DMS114 treated with DMSO at 0.1 percent for 48 hours (cell line): ENCODE results near the gene OR52N5.

Experiments used
- DNase-seq: peaks from one replicate; lab custom pipeline; 2025; ENCODE audit not compliant: unreplicated experiment; lab: John Stamatoyannopoulos, UW

Gene OR52N5

DNA sequence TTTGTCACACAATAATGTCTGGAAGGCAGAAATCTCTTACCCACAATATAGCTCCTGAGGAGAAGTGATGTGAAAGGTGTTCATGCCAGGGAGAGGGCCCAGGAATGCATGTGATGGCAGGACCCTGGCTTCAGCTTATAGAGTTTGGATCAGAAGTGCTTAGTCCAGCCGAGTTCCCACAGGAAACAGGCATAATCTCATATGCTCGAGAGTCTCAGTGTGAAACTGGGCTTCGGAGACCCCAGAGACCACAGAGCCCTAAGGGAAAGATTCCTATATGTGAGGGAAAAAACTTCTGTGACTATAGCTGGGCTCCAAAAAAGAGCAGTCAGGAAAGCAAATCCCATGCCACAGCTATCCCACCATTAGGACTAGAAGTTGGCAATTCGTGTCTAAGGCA, at the start of gene OR52N5:
OR52N5 (minus strand) TSS at position 101 of the 400 bp plus-strand sequence. CDS start 4,721 bp downstream, outside the sequence.
- no peak for DNase-seq

DNA sequence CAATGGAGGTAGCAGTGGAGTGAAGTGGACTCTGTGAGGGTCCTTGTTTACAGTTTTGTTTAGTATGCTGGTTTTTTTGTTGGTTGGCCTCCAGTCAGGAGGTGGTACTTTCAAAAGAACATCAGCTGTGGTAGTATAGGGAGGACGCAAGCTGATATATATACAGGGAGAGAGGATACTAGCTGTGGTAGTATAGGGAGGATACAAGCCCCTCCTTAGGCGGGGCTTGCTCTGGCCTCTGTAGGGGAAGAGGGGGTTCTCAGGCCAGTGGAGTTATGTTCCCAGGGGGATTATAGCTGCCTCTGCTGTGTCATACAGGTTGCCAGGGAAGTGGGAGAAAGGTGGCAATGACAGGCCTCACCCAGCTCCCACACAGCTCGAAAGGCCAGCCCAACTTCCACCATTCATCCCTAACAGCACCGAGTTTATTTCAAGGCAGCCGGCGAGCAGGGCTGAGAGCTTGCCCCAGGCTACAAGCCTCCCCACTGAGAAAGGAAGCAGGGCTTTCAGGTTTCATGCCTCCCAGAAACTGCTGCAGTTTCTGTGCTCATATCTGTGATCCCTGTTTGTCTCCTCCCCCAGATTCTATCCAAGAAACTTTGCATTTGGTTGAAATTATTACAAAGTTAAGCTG, 48.2 kb upstream of the OR52N5 start:
- no peak for DNase-seq

DNA sequence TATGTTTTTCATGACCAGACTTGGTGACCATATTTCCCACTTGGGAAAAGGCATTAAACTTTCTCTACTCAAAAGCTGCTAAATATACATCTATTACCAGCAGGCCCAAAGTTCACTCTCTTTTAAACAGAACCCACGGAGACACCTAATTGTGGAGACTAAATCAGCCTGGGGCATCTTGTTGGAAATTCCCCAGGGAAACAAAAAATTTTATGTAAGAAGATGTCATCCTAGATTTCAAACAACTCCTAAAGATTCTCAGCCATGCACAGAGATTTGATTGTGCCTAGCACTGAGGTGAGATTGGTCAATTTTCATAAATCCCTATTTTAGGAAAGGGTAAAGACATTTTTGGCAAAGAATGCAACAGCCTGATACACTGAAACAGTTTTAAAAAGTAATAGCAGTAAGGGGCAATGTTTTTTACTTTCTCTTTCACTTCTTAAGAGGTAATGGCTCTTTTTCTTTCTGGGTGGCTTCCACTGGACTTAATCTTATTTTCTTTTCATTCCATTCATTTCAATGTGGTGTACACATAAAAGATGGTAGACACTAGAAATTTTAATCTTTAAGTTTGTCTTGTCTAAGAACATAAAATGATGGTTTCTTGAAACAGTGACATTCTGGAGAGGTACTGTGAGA, 35.2 kb upstream of the OR52N5 start:
- DNase-seq = no peak

DNA sequence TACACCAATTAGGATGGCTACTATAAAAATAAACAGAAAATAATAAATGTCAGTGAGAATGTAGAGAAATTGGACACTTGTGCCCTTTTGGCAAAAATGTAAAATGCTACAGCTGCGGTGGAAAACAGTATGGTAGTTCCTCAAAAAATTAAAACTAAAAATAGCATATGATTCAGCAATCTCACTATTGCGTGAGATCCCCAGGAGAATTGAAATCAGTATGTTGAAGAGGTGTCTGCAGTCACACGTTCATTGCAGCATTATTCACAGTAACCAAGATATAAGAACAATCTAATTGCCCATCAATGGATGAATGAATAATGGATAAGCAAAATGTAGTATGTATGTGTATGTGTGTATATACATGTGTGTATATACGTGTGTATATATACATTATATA, 32.4 kb upstream of the OR52N5 start:
- DNase-seq = no peak

DNA sequence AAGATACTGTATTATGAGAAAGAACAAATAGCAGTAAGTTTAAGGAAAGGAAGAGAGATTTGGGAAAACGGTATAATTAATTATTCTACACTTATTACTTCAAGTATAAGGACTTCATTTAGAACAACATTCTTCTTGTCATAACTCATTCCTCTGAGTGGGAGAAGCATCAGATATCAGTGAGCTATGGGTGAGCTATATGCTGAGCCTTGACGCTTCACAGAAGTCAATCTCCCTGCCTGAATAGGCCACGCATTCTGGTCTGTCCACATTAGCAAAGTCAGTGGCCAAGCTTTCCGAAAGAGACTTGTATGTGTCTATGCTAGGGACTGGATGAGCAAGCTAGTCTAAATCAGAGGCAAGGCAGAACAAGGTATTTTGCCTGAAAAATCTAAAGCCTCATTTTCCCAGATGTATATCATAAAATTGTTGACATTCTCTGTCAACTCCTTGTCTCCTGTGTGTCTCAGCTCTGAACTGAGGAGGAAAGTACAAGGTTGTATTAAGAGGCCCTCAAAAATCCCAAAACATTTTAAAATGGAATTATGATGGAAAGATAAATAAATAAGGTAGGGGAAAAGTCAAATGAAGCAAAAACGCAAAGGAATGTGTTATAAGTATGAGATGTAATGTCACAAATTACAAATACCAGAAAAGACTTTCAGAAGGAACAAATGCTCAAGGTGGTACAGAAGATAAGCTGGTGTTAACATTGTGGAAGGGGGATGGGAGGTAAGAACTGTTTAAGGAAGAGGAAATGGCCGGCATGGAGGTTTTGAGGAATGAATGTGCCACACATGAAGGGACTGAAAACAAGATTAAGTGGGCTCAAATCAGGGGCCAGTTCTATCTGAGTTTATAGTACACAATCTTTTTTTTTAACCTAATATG, 27.0 kb upstream of the OR52N5 start:
- DNase-seq = no peak

DNA sequence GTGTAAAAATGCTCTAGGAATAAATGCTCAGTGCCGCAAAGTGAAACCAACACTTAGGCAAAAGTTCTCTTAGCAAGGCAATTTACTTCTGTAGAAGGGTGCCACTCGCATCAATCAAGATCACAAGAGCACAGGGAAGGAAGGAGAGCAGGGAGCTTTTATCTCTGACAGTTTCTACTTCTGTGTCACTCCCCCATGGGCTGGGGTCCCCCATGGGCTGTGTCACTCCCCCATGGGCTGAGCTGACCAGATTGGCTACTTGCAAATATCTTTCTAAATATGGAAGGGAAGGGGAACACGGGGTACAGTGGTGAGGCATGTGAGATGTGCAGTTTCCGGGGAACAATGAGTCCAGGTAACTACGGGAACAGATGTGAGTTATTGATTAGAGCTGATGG, 26.0 kb upstream of the OR52N5 start:
- DNase-seq = no peak

DNA sequence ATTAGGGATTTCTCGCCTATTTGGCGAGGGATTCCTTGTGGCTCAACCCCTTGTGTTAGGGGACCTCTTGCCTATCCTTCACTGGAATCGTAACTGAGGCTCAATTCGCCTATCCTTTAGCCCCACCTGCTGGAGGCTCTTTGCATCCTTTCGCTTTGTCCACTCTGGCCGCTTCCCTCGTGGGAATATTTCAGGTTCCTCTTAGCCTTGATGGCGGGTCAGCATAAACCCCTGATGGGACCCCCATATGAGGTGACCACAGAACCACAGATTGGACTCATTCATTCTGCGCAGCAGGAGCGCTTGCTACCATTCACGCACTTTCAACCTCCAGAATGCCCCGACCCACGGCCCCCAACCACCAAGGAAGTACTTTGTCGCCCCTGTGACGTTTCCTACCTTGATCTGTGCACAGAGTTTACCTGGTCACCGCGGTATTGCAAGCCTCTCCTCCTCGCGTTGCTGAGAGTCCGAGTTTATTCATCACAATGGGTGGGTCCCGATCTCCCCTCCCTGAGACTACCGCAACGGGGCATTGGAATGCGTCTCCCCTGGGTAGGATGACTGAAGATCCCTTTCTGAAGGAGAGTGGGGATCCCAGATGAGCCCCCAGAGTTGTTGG, 25.5 kb upstream of the OR52N5 start, which contains the start of gene OR52N2:
OR52N2 (plus strand) TSS at position 425 of the 622 bp plus-strand sequence. CDS start 11,412 bp downstream, outside the sequence.
- DNase-seq = peak; percentile 6

DNA sequence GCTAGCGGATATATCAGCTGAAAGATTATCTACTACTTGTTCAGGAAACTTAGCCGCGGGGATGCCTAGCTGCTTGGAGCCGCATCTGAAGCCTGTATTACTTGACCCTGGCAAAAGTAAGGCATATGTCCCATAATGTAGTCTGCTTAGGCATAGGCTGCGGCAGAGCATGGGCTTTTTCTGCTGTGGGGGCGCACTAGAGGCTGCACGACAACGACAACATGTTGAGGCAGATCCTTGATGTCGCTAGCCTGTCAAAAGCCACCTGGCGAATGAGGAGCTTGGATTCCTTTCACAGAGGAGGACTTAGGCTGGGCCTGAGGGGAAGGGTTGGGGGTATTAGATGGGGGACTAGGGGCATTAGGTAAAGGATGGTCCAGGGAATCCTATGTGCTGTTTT, 24.4 kb upstream of the OR52N5 start:
- DNase-seq = no peak

DNA sequence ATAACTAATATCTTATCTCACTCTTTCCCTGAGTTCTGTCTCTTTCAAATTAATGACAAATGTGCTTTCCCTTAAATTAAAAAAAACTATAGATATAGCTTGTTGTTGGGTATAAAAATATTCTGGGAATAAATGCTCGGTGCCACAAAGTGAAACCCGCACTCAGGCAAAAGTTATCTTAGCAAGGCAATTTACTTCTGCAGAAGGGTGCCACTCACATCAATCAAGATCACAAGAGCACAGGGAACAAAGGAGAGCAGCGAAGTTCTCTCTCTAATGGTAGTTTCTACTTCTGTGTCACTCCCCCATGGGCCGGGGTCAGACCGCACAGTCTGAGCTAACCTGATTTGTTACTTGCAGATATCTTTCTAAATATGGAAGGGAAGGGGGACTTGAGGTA, 20.8 kb upstream of the OR52N5 start:
- DNase-seq = no peak

DNA sequence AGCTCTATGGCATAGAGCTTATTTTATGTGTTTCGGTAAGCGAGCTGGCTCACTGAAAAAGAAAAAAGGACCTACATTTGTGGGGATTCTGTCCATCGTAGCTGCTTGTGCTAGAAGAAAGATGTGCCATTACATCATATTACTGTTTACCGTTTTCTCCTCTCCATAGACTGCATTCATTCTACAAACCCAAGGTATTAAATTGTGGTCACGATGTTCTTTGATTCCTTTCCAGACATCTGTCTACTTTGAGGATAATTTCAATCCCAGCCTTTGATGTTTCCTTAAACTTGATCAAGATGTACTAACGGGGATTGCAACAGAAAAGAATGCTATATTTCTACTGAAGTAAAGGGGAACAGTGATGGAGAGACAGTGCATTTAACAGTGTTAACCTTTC, 13.4 kb upstream of the OR52N5 start:
- no peak for DNase-seq

DNA sequence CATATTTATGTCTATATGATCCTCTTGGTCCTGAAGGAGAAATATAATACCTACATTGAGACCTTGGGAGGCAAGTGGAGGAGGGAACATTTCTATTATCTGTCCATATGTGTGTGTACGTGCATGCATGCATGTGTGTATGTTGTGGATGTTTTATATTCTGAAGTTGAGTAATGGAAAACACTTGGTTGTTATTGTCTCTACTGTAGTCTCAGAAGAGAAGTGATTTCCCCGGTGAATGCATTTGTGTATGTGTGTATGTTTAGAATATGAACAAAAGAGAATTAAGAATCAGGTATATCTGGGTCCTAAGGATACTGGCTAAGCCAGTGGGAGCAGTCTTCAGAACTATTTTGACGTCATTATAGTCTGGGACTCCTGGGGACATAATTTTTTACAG, 8.0 kb upstream of the OR52N5 start, which contains the start of gene OR52N1:
OR52N1 (minus strand) TSS at position 101 of the 400 bp plus-strand sequence. CDS start 2,449 bp downstream, outside the sequence.
- DNase-seq = no peak

DNA sequence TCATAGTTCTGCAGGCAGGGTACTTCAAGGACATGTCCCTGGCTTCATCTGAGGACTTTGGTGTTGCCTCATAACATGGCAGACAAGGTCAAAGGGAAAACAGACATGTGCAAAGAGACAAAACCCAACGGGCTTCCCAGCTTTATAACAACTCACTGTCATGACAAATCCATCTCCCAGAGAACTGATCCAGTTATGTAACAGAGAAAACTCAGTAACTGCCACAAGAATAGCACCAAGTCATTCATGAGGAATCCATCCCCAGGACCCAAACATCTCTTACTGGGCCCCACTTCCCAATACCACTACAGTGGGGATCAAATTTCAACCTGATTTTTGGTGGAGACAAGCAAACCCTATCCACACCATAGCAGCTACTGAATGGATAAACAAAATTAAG, 16.1 kb downstream of the OR52N5 start:
- DNase-seq = no peak

DNA sequence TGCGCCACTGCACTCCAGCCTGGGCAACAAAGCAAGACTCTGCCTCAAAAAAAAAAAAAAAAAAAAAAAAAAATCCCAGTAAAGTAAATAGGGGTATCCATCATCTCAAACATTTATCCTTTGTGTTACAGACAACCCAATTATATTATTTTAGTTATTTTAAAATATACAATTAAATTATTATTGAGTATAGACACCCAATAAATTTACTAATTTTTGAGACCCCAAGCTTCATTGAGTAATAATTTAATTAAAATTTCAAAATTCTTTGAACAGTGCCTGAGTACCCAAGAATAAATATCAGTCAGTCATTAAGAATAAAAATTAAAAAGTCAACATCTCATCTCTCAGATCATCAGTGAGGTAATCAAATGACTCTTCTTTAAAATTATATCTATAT, 29.2 kb downstream of the OR52N5 start, which contains the start of gene OR52N4:
OR52N4 (plus strand) TSS at position 301 of the 400 bp plus-strand sequence. CDS start 498 bp downstream, outside the sequence.
- no peak for DNase-seq

DNA sequence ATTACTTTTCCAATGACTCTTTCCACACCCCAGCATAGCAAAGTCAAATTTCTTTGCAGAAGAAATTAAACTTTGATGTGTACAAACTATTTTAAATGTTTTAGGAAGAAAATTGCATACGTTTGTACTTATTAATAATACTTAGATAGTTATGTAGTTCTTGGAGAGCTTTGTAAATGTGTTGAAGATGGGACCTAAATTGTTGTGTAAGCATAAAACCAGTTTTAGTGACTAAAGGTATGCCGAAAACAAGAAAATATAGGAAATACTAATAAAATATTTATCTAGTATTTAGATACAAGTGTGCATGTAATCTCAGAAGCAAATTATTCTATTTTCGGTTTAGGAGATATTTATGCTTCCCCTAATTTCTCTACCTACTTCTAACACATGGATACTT, 33.3 kb downstream of the OR52N5 start:
- DNase-seq = no peak

DNA sequence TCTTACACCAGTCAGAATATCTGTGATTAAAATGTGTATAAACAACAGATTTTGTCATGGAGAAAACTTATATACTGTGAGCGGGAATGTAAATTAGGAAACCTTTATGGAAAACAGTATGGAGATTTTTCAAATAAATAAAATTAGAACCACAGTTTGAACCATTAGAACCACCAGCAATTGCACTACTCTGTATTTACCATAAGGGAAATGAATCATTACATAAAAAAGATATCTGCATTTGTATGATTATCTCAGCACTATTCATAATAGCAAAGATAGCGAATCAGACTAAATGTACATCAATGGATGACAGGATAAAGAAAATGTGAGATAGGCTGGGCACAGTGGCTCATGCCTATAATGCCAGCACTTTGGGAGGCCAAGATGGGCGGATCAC, 36.5 kb downstream of the OR52N5 start:
- DNase-seq = no peak

DNA sequence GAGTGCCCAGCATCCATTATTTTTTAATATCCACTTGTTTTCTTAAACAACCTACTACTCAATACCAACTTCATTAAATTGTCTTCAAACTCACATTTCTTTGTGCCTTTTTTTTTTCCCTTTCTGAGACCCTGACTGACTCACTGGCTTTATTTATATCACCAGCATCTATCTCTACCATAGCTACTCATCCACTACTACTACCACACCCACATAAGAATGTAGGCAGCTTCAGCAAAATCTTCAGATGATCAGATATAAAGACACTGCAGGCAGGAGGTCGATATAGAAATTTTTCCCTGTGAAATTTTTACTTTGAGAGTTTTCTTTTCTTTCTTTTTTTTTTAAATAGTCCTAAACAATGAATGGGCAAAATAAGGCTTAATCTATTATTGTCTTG, 44.7 kb downstream of the OR52N5 start:
- DNase-seq = no peak

DNA sequence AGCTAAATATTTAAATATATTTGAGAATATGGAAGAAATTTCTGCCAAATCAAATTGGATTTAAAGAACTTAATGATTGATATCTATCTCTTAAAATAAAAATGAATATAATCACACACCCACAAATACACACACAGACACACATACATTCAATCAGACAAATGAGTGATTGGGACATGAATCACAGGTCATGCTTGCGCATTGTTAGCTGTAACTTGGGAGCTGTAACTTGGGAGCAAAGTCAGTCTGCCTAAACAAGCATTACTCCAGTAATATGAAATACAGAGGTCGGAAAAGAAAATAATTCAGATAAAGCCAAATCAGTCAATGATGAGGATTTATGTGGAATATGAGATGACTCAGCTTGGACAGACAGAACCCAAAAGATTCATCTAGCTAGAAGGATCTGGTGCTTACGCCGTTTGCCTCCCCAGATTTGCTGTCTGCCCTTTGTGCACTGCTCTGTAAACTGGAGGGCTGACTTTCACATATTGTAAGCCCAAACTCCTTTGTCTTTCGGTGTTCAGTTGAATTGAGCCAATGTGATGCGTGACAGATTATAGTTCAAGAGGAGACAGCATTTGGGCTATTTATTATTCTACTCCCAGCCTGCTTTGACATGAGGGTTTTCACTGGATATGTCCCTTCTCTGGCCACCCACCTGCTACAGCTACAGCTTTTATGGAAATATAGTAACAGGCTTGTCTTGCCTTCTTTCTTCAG, 45.3 kb downstream of the OR52N5 start:
- DNase-seq = no peak

DNA sequence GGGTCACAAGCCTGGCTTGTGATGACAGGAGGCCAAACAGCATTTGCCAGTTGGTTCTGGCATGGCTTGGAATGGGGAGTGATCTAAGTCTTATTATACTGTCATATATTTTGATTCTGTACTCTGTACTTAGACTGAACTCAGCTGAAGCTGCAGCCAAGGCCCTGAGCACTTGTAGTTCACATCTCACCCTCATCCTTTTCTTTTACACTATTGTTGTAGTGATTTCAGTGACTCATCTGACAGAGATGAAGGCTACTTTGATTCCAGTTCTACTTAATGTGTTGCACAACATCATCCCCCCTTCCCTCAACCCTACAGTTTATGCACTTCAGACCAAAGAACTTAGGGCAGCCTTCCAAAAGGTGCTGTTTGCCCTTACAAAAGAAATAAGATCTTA, 46.1 kb downstream of the OR52N5 start:
- DNase-seq = no peak

DNA sequence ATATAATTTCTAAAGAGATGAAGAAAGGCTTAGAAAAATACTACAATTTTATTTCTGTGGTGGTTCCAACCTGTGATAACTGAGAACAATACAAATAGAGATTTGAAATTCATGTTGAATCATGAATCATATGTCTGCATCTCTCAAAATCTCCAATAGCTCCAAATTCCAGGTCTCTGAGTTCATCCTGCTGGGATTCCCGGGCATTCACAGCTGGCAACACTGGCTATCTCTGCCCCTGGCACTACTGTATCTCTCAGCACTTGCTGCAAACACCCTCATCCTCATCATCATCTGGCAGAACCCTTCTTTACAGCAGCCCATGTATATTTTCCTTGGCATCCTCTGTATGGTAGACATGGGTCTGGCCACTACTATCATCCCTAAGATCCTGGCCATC, 46.8 kb downstream of the OR52N5 start, which contains the start of gene OR56B1:
OR56B1 (plus strand) TSS at position 53 of the 400 bp plus-strand sequence; CDS start at position 122, 69 bp downstream.
- DNase-seq = no peak

DNA sequence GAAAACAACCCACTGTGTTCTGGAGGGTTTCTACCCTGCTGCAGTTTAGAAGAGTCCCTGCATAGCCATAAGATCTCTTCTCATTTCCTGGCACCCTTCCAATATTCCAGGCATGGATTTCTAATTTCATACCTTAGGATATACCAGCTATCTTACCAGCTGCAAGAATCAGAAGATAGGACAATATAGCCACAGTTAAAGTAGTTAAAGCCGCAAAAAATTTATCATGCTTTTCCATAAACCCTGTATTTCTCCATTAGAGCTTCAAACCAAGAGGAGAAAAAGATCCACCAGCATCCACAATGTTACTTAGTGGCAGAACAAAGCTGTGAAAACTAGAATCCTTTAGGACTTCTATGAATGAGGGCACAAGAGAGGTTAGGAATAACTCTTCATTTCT, 55.5 kb downstream of the OR52N5 start:
- DNase-seq = no peak
